HG02943 (cell line): Measurements from ENCODE around the gene UMOD.
"Not testable (repeated sequence)": the region's sequence is repeated elsewhere in the genome, so short reads cannot be mapped to it uniquely, and the experiment has no call there.

ENCODE experiments used
- ATAC-seq: cut with Tn5 transposase; IDR thresholded peaks from one replicate; pipeline ENCODE4 v1.9.1; 2021; ENCODE audit warnings: mild to moderate bottlenecking, low read depth, moderate library complexity; ENCODE audit not compliant: unreplicated experiment

The UMOD gene

DNA sequence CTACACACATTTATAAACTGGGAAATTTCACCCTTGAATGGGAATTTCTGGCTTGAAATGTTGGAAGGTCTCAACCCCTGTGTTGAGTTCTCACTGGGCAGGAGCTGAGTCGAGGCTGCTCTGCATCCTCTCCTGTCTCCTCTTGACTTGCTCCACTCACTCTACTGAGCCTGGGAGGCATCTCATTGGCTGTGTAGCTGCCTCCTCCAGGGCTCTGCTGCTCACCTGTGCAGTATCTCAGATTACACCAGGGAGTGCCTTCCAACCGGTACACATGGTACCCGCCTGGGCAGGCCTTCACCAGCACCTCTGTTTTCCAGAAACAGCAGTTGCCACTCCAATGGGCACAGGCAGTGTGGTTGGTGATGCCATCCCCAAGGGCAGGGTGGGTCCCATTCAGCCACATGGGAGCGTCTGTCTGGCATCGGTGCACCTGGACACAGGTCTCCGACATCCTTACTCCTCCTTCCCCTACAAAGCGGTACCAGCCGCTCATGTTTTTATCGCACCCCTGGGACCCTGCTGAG is 28.9 kb downstream of the UMOD start:
- no peak for ATAC-seq

- no peak for ATAC-seq
Measured at GRCh38 chr16:20322696-20323095, 29.8 kb downstream of the UMOD start.

GRCh38 chr16:20321671-20322070 is 30.8 kb downstream of the UMOD start:
- no peak for ATAC-seq

GRCh38 chr16:20321051-20321450 is 31.5 kb downstream of the UMOD start:
- ATAC-seq = not testable (repeated sequence)

- ATAC-seq = no peak
Measured at GRCh38 chr16:20320592-20320991, 31.9 kb downstream of the UMOD start.

GRCh38 chr16:20320178-20320577 is 32.3 kb downstream of the UMOD start:
- ATAC-seq = no peak

DNA sequence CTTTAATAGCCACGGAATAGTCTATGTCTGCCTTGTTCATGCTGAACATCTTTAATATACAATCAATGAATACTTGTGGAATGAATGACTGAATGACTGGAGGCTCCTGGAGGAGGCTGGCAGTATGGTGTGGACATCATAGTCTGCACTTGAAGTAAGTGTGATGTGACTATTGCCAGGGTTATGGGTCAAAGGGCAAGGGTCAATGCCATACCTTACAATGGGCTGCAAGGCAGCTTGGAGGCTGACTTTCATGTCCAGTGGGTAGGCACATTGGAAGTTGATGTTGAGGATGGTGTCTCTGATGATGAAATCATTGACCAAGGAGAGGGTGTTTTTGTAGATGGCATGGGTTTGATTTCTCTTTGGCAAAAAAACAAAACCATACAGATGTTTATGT is 33.1 kb downstream of the UMOD start:
- ATAC-seq = no peak

GRCh38 chr16:20318437-20318836 is 34.1 kb downstream of the UMOD start:
- ATAC-seq = no peak

GRCh38 chr16:20318006-20318405 is 34.5 kb downstream of the UMOD start:
- ATAC-seq = no peak

DNA sequence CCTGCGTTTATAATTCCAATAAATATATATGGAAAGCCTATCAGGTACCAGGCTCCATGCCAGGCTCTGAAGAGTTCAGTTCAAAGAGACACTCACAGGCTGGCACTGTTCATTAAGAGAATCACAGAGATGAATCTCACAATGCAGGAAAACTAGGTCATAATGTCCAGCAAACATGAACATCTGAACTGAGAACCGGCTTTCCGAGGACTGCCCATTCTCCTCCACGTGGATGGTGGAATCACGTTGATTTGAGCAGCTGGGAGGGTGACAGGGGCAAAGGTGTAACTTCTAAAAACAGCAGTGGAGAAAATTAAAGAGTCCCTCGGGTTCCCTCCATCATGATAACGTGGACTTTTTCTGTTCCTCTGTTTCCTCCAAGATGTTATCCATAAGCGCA is 35.4 kb downstream of the UMOD start:
- no peak for ATAC-seq

DNA sequence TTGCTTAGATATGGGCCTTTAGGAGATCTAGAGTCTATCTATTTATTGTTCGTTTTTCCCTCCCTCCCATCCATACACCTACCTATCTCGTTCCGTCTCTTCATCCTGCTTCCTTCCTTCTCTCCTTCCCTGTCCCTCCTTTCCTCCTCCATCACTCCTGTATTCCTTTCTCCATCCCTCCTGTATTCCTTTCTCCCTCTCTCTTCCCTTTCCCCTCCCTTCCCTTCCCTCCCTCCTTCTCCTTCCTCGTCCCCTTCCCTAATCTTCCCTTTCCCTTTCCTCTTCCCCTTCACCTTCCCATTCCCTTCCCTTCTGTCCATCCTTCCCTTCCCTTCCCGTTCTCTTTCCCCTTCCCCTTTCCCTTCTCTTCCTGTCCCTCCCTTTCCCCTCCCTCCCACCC is 35.8 kb downstream of the UMOD start:
- ATAC-seq = no peak

GRCh38 chr16:20315764-20316163 is 36.8 kb downstream of the UMOD start:
- no peak for ATAC-seq

DNA sequence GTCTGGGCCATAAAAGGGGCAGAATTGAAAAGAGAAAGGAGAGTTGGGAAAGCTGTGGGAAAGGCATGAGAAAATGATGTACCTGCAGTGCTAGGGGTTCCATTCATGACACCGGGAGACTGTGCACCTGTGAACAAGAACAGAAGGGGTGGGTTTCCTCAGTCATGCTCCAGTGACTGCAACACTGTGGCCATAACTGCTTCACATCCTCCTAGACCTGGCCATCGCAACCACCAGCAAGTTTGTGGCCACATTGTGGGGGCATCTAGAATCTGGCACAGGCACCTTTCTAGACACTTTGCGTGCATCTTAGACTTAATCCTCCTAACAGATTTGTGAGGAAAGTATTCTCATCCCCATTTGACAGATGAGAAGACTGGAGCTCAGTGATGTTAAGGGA is 37.9 kb downstream of the UMOD start:
- no peak for ATAC-seq

DNA sequence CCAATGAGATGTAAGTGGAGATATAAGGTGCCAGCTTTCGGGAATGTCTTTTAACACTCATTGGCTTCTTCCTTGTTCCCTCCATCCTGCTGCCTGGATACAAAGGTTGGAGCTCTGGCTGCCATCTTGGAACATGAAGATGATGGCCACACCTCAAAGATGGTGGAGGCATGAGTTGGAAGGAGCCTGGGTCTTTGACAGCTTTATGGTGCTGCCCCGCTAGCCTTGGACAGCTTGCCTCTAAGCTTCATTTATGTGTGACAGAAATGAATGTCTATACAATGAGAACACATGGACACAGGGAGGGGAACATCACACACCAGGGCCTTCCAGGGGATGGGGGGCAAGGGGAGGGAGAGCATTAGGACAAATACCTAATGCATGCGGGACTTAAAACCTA is 38.8 kb downstream of the UMOD start:
- no peak for ATAC-seq

- not testable (repeated sequence) for ATAC-seq
Measured at GRCh38 chr16:20312536-20313095, 39.9 kb downstream of the UMOD start.

DNA sequence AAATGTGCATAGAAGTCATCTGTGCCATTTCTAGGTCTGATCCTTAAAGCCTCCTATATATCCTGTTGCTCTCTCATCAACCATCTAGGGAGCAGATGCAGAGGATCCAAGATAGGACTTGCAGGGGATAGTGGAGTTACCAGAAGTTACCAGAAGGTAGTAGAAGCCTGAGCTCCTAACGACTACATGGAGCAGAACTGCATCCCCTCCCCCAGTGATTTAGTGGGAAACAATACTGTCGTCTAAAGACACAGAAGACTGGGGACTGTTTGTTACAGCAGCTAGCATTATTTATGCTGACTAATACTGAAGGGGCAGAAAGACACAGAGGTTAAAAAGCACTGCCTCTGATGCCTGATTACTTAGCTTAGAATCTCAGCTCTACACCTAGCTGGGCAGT is 41.0 kb downstream of the UMOD start:
- ATAC-seq = no peak

- no peak for ATAC-seq
Measured at GRCh38 chr16:20310421-20311395, 41.8 kb downstream of the UMOD start.

DNA sequence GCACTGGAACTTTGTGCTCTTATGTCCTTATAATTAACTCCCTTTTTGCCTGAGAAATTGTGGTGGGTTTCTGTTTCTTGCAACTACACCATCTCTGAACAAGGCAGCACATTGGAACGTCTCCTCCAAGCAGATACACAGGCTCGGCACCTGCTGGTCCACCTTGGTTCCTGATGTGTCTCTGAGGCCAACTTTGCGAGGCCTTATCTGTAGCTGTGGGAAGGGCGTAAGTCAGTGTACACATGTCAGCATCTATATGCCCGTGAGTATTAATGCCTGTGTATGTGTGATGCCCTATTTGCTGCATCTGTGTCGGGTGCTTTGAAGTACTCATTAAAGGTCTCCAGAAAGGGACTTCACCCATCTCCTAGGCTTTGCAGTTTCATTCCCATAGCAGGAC is 42.7 kb downstream of the UMOD start:
- ATAC-seq = no peak

DNA sequence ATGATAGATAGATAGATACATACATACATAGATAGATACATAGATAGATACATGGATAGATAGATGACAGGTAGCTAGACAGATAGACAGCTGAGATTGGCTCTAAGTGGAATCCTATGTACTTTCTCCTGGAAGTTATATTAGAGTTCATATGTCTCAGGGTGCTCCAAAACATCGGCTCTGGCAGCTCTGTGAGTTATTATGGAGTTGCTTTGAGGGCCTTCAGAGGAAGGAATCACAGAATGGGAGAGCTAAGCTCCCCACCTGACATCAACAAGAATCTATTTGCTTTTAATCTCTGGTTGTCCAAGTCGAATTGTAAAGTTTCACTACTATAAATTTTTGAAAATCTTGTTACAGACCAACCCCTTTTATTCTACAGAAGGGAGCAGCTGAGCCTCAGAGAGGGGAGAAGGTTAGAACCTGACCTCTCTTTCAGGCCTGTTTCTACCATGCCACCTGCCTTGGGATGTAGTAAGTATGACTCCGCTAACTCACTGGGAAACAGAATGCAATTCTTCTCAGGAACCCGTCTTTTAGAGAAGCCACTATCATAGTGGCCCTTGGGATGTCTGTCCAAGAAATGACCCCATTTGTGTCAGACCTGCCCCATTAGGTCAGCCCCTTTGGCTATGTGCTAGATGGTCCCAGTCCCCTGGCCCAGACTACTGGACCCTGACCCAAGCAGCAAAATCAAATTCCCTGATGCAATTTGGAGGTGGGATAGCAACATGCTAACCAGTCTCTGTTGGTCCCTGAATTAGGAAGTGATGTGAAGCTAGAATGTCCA is 43.5 kb downstream of the UMOD start:
- no peak for ATAC-seq

DNA sequence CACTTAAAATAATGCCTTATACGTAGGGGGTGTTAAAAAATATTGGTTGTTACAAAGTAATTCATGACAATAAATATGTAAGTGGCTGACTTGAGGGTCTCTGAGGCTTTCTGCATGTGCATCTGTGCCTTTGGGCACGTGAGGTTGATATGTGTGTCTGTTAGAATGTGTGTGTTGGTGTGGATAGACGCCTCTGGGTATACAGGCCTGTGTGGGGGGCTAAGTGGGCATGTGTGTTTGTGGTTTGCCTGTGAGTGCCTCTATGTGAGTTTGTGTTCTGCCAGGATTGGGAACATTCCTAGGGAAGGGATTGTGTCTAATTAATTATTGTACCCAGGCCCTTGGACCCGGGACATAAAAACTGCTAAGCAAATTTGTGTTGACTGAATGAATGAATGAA is 44.2 kb downstream of the UMOD start:
- no peak for ATAC-seq

GRCh38 chr16:20307791-20308190 is 44.7 kb downstream of the UMOD start:
- ATAC-seq = no peak
